ENCODE results near the gene CDK14. TPM values are rescaled to one million over a fixed set of nuclear protein-coding genes. Genes with fewer than 3 reads are reported as not detected.

The CDK14 gene
- polyA plus RNA-seq, 1 donor from 2014 or later = 25.1 TPM

DNA sequence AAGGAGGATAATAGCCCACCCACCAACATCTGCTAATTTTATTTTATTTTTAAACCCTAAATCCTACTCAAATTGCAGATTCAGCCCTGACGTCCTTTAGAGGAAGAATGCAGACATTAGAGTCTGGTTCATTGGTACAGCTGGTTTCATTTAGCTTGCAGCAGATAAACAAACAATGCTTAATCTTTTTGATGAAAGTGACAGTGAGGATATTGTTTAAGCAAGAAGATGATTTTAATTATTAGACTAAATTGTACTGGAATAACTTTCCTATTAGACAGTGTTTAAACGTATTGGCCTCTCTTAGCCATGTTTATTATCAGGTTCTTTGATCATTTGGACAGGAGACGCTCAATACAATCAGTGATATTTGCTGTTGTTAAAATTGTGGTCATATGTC, 164.8 kb downstream of the CDK14 start:
- Histone ChIP-seq H3K9me3 (ENCODE audit: low read length) (no peaks in the 10 kb centered on the region), H3K27me3 (ENCODE audit: insufficient read depth, low read depth, low read length) (no peaks in the 10 kb centered on the region), H4K20me1 (ENCODE audit: insufficient read depth) (no peaks in the 10 kb centered on the region), H3K9ac (ENCODE audit: low read length) (no peak overlapping the region), H3K4me3 (ENCODE audit: low read length) (no peak overlapping the region), H3K27ac (ENCODE audit: low read length) (no peak overlapping the region), H3K9me2 (ENCODE audit: insufficient read depth, low read length) (no peaks in the 10 kb centered on the region), H3K79me2 (replicated peaks; ENCODE audit: insufficient read depth, low read length) (no peaks in the 10 kb centered on the region), H3K4me2 (ENCODE audit: low read length) (no peak overlapping the region), H3F3A (ENCODE audit: insufficient read depth, low read length, poor library complexity, severe bottlenecking) (no peaks in the 10 kb centered on the region), H3K36me3 (ENCODE audit: insufficient read depth, low read length) (no peaks in the 10 kb centered on the region), H2AFZ (ENCODE audit: low read depth, low read length) (no peak overlapping the region)
- no peak for TF ChIP-seq REST (IDR thresholded peaks at IDR 0.05; ENCODE audit: borderline replicate concordance)
- no peak for TF ChIP-seq MXI1 (conservative IDR thresholded peaks at IDR 0.05; ENCODE audit: poor library complexity, severe bottlenecking)
- no peak for TF ChIP-seq POLR2AphosphoS5 (IDR thresholded peaks at IDR 0.05)
- TF ChIP-seq SMC3 (conservative IDR thresholded peaks at IDR 0.05; ENCODE audit: poor library complexity) = no peak
- TF ChIP-seq EP300 (conservative IDR thresholded peaks at IDR 0.05; ENCODE audit: poor library complexity, severe bottlenecking) = no peak
- TF ChIP-seq, protein P1, sequence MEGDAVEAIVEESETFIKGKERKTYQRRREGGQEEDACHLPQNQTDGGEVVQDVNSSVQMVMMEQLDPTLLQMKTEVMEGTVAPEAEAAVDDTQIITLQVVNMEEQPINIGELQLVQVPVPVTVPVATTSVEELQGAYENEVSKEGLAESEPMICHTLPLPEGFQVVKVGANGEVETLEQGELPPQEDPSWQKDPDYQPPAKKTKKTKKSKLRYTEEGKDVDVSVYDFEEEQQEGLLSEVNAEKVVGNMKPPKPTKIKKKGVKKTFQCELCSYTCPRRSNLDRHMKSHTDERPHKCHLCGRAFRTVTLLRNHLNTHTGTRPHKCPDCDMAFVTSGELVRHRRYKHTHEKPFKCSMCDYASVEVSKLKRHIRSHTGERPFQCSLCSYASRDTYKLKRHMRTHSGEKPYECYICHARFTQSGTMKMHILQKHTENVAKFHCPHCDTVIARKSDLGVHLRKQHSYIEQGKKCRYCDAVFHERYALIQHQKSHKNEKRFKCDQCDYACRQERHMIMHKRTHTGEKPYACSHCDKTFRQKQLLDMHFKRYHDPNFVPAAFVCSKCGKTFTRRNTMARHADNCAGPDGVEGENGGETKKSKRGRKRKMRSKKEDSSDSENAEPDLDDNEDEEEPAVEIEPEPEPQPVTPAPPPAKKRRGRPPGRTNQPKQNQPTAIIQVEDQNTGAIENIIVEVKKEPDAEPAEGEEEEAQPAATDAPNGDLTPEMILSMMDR (IDR thresholded peaks at IDR 0.05; ENCODE audit: poor library complexity, severe bottlenecking) = no peak
- no peak for TF ChIP-seq TAF1 (IDR thresholded peaks at IDR 0.05; ENCODE audit: low read depth)
- no peak for TF ChIP-seq EZH2 (IDR thresholded peaks at IDR 0.05; ENCODE audit: borderline replicate concordance, insufficient read depth, low read length, poor library complexity, severe bottlenecking)
- TF ChIP-seq RAD21 (conservative IDR thresholded peaks at IDR 0.05) = no peak

- no peaks in the 10 kb centered on the region for H3K27me3 ChIP-seq (ENCODE audit: insufficient read depth, low read depth, low read length)
- no peak overlapping the region for H3K4me2 ChIP-seq (ENCODE audit: low read length)
- H3K9me3 ChIP-seq (ENCODE audit: low read length) = no peaks in the 10 kb centered on the region
- no peak overlapping the region for H2AFZ ChIP-seq (ENCODE audit: low read depth, low read length)
- no peaks in the 10 kb centered on the region for H3K36me3 ChIP-seq (ENCODE audit: insufficient read depth, low read length)
- no peaks in the 10 kb centered on the region for H3K79me2 ChIP-seq (replicated peaks; ENCODE audit: insufficient read depth, low read length)
- no peaks in the 10 kb centered on the region for H4K20me1 ChIP-seq (ENCODE audit: insufficient read depth)
- no peak overlapping the region for H3K4me3 ChIP-seq (ENCODE audit: low read length)
- no peak overlapping the region for H3K9ac ChIP-seq (ENCODE audit: low read length)
- no peaks in the 10 kb centered on the region for H3F3A ChIP-seq (ENCODE audit: insufficient read depth, low read length, poor library complexity, severe bottlenecking)
- no peak for TF ChIP-seq REST (IDR thresholded peaks at IDR 0.05; ENCODE audit: borderline replicate concordance)
- TF ChIP-seq RAD21 (conservative IDR thresholded peaks at IDR 0.05) = no peak
- TF ChIP-seq EP300 (conservative IDR thresholded peaks at IDR 0.05; ENCODE audit: poor library complexity, severe bottlenecking) = no peak
- TF ChIP-seq POLR2AphosphoS5 (IDR thresholded peaks at IDR 0.05) = no peak
- TF ChIP-seq SMC3 (conservative IDR thresholded peaks at IDR 0.05; ENCODE audit: poor library complexity) = no peak
- no peak for TF ChIP-seq TAF1 (IDR thresholded peaks at IDR 0.05; ENCODE audit: low read depth)
- no peak for TF ChIP-seq MXI1 (conservative IDR thresholded peaks at IDR 0.05; ENCODE audit: poor library complexity, severe bottlenecking)
- no peak for TF ChIP-seq EZH2 (IDR thresholded peaks at IDR 0.05; ENCODE audit: borderline replicate concordance, insufficient read depth, low read length, poor library complexity, severe bottlenecking)
- TF ChIP-seq, protein P1 (IDR thresholded peaks at IDR 0.05; ENCODE audit: poor library complexity, severe bottlenecking) = no peak
- no peak overlapping the region for H3K27ac ChIP-seq (ENCODE audit: low read length)
- H3K9me2 ChIP-seq (ENCODE audit: insufficient read depth, low read length) = no peaks in the 10 kb centered on the region
Observed at GRCh38 chr7:90761584-90761983, 165.5 kb downstream of the CDK14 start.
